NCI-H128 (cell line): ENCODE data around the gene FOXP1.

Experiments used
- DNase-seq: peaks from one replicate; lab custom pipeline; 2025; ENCODE audit not compliant: unreplicated experiment; lab: John Stamatoyannopoulos, UW

FOXP1 gene

DNA sequence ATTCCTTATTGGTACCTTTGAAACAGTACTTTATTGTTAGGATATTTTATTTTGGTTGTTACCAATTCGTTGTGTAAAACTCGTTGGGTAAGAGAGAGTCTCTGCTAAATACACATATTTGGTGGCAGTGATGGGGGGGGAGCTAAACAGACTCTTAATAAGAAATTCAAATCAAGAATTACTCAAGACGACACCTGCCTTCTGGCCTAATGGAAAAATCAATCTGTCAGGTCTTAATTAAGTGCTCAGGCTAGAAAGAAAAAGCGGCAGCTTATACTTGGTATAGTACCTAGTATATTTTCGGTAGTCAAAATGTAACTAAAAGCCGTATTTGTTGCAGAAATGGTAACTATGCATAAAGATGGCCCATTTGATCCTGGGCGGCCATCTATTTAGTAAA lies 18.2 kb downstream of the FOXP1 start:
- DNase-seq, result no peak

DNA sequence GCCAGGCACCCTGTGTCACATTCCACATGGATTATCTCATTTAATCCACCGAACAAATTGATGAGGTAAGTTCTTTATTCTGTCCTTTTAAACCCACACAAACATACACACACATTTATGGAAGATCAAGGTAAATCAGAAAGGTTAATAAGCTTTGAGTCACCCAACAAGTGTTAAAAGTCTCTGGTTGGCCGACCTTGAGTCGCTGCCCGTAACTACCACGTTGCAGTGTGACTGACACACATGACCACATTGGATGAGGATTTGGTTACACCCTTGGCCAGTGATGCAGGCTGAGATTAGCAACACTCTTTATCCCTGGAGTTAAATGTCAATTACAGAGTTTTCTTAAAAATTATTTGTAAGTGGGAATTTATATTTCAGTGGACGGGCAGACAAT lies 19.2 kb downstream of the FOXP1 start:
- no peak for DNase-seq

DNA sequence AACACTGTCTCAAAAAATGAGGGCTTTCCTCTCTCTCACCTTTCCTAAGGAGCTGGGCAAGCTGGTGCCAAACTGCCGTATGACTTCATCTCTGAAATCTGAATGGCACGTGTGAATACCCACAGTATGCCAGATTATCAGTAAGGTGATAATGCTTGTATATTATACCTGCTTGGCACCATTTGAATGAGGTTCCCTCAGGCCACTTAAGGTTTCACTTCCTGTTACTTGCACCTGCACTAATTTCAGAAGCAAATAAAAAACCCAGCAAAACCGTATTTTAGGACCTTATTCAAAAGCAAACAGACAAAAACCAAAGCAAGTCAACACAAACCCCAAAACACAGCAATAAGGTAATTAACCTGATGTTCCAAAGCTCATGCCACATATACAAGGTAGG lies 19.7 kb downstream of the FOXP1 start:
- no peak for DNase-seq

DNA sequence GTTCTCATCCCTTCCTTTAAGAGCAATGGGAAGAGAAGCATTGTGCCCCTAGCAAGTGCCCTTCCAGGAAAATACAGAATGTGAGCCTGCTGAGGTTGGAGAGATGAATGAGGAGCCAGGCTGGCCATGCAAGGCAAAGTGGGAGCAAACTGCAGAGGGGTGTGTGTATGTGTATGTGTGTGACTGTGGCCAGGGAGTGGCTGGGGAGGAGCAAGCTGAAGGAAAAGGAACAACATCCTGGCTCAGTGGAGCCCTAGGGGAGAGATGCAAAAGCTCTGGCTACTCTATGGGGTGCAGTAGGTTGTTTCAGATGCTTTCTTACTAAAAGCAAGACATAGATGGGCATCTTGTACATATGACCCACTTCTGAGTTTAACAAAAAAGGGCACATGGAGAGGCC lies 20.6 kb downstream of the FOXP1 start:
- no peak for DNase-seq

DNA sequence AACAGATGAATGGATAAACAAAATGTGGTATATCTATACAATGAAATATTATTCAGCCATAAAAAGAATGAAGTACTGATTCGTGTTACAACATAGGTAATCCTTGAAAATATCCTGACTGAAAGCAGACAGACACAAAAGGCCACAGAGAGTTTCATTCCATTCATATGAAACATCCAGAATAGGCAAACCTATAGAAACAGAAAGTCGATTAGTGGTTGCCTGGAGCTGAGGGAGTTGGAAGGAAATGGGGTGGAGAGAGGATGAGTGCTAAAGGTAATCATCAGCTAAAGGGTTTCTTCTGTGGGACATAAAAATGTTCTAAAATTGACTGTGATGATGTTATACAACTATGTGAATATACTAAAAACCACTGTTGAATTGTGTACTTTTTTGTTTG lies 22.9 kb downstream of the FOXP1 start:
- no peak for DNase-seq

DNA sequence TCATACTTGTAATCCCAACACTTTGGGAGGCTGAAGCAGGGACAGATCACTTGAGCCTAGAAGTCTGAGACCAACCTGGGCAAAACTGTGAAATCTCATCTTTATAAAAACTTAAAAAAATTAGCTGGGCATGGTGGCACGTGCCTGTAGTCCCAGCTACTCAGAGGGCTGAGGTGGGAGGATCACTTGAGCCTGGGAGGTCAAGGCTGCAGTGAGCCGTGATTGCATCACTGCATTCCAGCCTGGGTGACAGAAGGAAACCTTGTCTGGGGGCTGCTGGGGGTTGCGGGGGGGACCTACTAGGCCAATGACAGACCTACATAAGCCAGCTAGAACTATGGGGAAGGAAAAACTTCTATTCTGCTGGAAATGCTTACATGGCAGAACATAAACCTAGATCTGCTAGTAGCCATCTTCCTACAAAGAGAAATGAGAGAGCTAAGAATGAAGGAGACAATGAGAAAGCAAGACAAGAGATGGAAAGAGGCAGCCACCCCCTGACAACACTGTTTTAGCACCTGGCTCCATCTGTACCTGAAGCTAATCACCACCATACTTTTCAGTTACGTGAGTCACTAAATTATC lies 23.9 kb downstream of the FOXP1 start:
- no peak for DNase-seq

DNA sequence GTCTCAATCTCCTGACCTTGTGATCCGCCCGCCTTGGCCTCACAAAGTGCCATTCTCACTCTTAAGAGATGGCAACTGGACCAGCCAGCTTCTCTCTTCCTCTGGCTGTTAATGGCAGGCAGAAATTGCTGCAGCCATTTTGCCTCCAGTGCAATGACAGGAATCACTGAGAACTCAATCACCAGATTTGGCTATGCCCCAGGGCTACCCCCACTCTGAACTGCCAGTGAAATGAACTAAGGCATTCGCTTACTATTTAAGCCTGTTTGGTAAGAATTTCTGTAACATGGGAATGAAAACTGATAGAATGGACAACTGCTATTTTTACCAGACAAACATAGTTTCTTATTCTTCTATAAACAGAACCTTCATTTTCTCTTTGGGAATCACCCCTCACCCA lies 24.5 kb downstream of the FOXP1 start:
- no peak for DNase-seq

DNA sequence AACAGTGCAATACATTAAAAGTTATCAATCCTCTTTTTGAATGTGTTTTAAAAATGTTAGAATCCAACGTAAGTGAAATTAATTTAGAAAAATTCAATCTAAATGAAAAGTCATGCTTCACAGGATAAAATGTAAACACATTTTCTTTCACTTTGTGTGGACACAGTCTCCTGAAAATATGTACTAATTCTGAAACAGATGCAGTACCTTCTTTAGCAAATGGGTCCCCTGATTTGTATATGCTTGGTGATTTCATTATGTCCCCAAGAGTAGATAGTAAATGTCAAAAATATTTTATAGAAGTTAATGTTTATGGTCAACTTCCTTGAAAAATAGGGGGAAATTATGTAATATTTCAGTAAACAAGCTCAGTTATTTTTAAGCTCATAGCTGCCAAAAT lies 28.9 kb downstream of the FOXP1 start:
- no peak for DNase-seq

DNA sequence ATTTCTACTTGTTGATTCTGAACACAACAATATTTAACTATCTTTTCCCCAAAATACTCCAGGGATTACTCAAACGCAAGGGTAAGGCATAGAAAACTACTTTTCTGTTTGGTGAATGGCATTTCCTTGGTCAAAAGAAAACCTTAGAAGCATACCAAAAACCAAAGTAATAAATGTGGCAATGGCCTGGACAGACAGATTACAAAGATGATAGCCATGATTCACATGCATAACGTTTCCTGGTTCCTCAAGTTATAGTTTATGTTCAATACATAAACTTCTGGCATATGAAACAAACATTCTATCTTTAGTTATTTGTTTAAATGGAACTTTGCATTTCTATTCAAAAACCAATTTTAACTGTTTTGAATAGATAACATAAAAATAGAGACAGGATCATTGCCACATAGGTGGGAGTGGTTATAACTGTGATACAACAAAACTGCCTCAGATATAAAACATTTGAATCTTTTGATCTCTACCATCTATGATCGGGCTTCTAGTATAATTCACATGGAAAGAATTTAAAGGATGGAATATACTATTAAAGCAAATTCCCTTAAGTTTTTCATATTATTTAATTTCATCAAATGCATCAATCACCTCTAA lies 32.1 kb downstream of the FOXP1 start:
- DNase-seq, result no peak

DNA sequence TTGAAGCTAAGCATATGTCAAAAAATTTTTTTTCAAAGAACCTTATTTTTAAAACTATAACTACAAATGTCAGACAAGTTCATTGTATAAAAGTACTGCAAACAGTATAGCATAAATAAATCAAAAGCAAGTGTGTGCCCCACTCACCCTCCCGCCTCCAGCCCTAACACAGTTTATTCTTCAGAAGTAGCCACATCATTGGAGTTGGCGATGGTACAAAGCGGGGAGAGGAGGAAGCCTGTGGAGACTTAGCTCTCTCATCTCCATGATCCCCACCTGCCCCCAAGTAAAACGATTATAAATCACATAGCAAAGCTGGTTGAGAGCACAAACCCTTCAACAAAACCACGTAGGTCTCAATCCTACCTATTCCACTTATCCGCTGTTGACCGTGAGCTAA lies 33.6 kb downstream of the FOXP1 start:
- DNase-seq, result no peak

DNA sequence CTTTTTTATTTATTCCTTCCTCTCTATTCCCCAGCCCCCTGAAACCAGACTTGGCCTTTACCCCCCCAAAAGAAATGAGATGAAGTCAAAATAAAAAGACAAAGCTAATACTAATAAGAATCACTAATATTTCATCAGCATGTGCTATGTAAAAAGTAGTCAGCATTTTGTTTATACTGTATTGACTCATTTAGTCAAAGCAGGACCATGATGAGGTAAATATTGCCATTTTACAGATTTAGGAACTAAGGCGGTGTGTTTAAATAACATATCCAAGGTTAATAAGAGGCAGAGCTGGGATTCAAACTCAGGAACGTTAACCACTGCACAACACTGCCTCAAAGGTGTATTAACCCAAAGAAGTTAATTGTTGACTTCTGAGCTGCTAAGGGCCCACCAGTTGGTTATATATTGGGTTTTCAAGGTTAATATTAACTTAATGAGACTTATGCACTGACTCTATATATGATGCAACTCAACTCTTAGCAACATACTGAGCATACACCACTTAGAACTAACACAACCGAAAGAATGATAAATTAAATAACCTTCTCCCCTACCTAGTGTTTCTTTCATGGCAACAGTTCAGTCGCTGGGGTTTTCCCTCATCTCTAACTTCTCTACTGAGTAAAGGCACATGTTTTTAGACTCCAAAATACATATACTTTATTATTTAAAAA lies 34.7 kb downstream of the FOXP1 start:
- no peak for DNase-seq

DNA sequence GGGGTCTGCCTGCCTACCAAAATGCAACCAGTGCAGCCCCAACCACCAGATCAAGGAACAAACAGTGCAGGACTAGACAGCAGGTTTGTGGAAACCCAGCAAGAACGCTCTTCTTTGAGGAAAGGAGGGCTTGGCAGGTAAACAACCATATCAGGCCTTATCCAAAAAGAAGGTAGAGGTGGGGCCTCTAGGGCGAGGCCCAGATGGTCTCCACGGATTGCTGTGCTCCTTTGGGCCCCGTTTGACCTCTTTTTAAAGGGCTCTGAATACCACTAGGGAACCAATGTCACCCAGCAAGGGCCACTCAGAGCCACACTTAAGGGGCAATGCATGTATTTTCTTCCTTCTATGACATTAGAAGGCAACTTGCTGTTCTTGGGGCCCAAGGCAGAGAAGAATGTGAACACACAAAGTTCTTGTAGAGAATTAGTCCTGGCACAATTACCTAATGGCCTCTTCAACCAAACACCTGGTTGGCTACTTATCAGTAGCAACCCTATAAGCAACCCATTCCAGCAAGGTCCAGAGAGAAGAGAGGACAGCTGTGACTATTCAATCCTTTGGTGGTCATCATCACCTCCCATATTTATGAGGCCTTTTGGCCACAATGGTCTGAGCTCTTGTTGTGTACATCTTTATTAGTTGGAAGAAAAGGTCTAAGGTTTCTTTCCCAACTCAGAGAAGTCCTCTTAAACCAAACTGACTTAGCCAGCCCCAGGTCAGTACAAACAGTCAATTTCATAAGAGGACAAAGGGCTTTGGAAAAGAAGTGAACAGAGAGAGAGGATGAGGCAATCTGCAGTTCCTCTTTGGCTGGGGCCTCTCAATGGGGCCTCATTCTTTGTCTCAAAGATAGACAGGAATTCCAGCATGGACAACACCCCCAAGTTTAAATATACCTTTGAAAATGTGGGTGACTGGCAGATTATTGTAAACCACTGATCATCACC lies 36.0 kb downstream of the FOXP1 start:
- no peak for DNase-seq

DNA sequence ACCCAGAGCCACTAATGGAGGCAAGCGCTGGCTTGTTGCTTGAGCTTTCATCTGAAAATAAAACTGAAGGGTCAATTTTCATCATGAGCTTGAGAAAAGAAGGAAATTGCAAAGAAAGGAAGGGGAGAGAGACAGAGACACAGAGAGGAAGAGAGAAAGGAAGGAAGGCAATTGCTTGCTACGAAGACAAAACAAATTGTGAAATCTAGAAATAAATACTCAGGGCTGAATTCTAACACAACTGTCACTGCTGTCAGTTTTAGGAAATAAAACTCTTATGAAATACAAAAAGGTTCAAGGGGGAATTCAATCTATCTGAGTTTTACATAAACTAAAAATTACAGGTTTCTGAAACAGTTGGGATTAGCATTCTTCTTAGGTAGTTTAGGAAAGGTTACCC lies 36.7 kb downstream of the FOXP1 start:
- no peak for DNase-seq

DNA sequence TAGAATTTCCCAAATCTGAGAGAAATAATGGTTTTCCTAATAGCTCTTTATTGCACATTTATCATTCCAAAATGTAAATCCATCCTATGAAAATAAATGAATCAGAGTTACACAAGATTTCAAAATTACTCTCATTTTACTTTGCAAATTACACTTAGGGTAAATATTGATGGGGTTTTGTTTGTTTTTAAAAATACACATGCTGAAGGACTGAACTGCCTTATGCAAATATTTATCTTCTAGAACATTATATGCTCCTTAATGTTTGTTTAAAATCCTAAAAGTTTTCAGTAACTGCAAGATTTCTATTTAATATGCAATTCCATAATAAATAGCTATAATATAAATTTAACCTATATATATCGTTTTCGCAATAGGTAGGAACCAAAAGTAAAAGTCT lies 38.2 kb downstream of the FOXP1 start:
- DNase-seq, result no peak

DNA sequence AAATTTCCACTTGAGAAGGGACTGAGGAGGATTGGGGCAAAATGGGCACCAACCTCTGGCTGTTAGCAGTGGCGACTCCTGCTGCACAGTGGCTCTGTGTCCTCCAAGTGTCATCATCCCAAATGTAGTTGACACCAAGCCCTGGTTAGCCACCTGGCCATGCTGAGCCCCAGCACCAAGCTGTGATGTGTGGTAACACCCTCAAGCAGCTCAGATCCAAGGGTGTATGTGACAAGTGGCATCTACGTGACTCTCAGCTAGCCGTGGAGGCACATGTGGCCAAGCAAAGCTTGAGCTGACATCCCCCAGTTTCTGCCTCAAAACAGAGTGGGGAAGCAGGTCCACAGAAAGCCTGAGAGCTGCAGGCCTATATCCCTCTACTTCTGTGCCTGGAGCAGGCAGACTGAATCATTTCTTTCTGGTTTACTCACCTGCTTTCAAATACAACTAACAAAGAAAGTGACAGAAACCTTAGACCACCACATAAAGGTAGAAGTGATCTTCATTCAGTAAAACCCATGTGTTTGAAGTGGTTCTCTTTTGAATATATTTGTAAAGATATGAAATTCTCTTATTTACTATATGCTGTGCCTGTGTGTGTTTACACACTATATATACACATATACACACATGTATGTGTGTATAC lies 40.0 kb downstream of the FOXP1 start:
- DNase-seq, result no peak

DNA sequence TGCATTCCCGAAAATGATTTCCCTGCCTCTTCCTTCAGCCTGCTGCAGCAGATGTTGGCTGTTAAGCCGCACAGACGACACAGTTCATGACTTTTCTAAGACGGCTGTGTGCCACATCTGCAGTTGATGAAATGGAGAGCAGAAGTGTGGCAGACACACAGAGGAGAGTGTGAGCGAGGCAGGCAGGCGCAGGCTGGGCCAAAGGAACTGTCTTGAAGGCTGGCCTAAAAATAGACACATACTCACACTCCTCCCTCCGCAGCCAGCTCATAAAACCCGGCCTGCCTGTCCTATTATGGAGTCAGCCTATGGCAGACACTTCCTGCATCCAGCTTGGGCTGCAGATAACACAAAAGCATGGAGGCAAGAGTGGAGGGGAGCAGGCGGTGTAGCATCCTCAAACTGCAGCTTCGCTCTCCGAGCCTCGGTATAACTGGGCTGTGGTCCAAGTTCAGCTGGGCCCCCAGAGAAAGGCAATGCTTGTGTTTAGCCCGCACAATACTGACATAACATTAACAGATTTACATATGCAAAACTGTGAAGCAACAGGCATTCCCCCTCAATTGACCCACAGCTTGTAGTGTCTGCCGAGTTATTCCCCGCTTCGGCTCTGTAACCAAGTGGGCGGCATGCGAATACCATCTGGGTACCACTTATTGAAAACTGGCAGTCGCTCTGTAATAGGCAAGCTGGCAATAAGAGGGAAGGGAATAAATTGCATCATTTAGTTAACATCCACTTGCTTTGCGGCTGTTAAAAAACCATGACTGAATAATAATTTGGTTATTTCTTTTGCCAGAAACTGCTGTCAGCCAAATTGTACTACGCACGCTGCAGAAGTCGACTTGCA lies 40.8 kb downstream of the FOXP1 start:
- DNase-seq, result no peak

DNA sequence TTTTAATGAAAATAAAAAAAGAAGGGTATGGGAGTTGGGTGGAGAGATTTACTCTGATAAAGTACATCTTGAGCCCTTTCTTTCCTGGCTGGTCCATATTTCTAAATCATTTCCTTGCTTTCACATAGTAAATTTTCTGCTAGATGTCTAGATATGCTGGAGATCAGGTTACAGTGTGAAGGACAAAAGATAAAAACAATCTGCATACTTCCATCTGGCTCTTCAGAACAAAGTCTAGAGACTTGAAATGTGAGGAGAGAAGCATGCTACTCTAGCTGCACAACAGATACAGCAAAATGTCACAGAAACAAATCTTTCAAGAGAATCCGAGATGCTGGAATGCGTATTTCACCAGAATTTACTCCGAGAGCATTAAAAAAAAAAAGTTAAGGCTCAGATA lies 42.2 kb downstream of the FOXP1 start:
- DNase-seq, result no peak

DNA sequence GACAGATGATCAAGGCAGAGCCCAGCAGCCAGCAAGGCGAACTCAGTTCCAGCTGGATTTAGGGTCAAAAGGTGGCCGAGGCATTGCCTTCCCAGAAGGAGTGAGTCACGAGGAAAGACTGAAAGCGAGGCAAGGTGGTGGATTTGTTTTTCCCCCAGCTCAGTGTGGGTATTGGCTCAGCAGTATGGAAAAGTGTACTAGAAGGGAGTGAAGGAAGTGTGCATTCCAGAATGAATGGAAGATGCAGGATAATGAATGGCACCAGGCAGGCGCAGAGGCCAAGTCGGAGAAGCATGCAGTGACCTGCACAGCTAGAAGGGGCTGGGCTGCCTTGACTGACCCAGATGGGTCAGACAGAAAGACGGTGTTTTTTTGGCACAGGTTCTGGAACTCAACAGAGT lies 46.3 kb downstream of the FOXP1 start:
- DNase-seq, result no peak

DNA sequence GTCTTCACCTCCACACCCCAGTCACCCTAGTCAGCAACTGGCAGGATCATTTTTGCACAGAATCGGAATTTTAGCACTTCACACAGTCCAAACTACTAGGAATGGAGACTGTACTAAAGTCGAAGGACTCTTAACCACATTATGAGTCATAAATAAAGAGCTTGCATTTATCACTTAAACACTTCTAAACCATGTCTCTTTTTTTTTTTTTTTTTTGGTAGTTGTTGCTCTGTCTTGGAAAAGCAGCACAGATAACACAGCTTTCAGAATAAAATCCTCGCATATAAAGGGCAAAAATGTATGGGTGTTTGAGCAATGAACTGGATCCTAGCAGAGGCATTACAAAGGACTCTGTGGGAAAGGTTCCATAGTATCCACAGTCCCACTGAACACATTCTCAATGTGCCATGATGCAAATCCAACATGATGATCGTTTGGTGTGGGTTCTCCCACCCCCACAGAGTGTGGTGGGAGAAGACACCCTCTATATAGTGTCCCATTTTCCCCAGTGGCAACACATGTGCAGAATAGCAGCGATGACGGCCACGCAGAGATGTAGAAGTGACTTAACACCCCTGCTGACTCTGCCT lies 47.1 kb downstream of the FOXP1 start:
- DNase-seq, result no peak

DNA sequence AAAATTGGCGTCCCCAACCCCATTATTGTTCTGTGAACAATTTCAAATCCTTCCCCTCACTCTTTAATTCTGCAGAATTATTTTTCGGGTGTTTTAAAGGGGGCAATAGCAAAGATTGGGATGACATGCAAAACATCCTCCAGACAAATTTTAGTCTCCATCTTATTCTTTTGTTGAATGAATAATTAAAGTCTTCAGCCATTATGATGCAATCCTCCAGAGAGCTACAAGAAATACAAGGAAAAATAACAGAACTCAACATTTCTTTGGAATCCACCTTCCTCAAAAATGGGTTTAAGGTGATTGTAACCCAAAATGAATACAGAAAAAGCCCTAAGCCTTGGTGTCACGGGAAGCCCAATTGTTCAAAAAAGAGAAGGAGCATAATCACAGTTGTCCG lies 49.9 kb downstream of the FOXP1 start:
- no peak for DNase-seq
